Measurements from ENCODE around the gene PTPN20. TPM values are rescaled to one million over a fixed set of nuclear protein-coding genes. Genes with fewer than 3 reads are reported as not detected.

Gene PTPN20
- total RNA-seq, 1 donor from 2014 or later: 13.0 TPM

GRCh38 chr10:47008769-47009168 lies 97.5 kb downstream of the PTPN20 start:
- no peaks in the 10 kb centered on the region for H3K36me3 ChIP-seq
- H3K27me3 ChIP-seq (ENCODE audit: low read depth): peaks cover 5% of the 10 kb centered on the region
- intact Hi-C loops (cut with micrococcal nuclease): no loop called here
- H3K27ac ChIP-seq (replicated peaks): no peak overlapping the region
- no peak for TF ChIP-seq CTCF (IDR thresholded peaks at IDR 0.05; ENCODE audit: borderline replicate concordance)
- no peaks in the 10 kb centered on the region for H3K9me3 ChIP-seq (replicated peaks)
- no peak for DNase-seq
- no peaks in the 10 kb centered on the region for H3K4me1 ChIP-seq
- H3K4me3 ChIP-seq: no peak overlapping the region

DNA sequence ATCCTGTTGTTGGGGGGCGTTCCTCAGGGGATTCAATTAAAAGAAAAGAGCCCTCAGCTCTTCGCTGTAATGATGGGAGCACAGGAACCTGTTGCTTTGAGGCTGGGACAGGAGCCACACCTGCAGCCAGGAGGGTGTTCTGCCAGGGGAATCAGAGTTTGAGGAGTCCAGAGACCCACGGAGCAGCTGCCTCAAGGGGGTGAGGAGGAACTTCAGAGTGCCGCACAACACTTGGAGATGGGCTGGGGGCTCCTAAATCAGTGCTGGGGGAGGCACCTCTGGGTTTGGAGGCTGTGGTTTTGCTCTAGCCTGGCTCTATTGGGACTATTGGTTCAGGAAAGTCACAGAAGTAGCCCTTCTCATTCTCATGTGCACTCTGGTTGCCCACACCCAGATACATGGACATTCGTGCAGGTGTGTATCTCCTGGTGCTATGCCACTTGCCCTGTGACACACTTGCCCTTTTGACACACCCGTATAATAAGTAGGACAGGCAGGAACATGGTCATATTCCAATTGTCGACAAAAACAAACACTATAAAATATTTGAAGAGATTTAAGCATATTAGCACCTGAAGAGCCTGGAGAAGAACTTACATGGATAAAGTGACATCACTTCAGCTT lies 98.1 kb downstream of the PTPN20 start:
- intact Hi-C loops (cut with micrococcal nuclease): no loop called here
- Histone ChIP-seq H3K4me1 (no peaks in the 10 kb centered on the region), H3K9me3 (replicated peaks) (no peaks in the 10 kb centered on the region), H3K27ac (replicated peaks) (no peak overlapping the region), H3K27me3 (ENCODE audit: low read depth) (peaks cover 10% of the 10 kb centered on the region), H3K36me3 (no peaks in the 10 kb centered on the region), H3K4me3 (no peak overlapping the region)
- DNase-seq: no peak
- no peak for TF ChIP-seq CTCF (IDR thresholded peaks at IDR 0.05; ENCODE audit: borderline replicate concordance)

- intact Hi-C loops (cut with micrococcal nuclease): no loop called here
- H3K4me3 ChIP-seq: no peak overlapping the region
- no peak for DNase-seq
- no peaks in the 10 kb centered on the region for H3K36me3 ChIP-seq
- no peak overlapping the region for H3K27ac ChIP-seq (replicated peaks)
- no peaks in the 10 kb centered on the region for H3K9me3 ChIP-seq (replicated peaks)
- no peaks in the 10 kb centered on the region for H3K4me1 ChIP-seq
- no peak for TF ChIP-seq CTCF (IDR thresholded peaks at IDR 0.05; ENCODE audit: borderline replicate concordance)
- peaks cover 17% of the 10 kb centered on the region for H3K27me3 ChIP-seq (ENCODE audit: low read depth)
Measured at GRCh38 chr10:47010036-47010435, 98.8 kb downstream of the PTPN20 start.

- Histone ChIP-seq H3K9me3 (replicated peaks) (no peaks in the 10 kb centered on the region), H3K27me3 (ENCODE audit: low read depth) (peaks cover 24% of the 10 kb centered on the region), H3K4me1 (no peaks in the 10 kb centered on the region), H3K36me3 (no peaks in the 10 kb centered on the region), H3K4me3 (no peak overlapping the region), H3K27ac (replicated peaks) (no peak overlapping the region)
- TF ChIP-seq CTCF (IDR thresholded peaks at IDR 0.05; ENCODE audit: borderline replicate concordance): no peak
- no peak for DNase-seq
- intact Hi-C loops (cut with micrococcal nuclease): no loop called here
Measured at GRCh38 chr10:47012214-47012613, 101.0 kb downstream of the PTPN20 start.

- no peaks in the 10 kb centered on the region for H3K36me3 ChIP-seq
- no peaks in the 10 kb centered on the region for H3K9me3 ChIP-seq (replicated peaks)
- intact Hi-C loops (cut with micrococcal nuclease): no loop called here
- DNase-seq: no peak
- TF ChIP-seq CTCF (IDR thresholded peaks at IDR 0.05; ENCODE audit: borderline replicate concordance): no peak
- no peak overlapping the region for H3K27ac ChIP-seq (replicated peaks)
- H3K4me3 ChIP-seq: no peak overlapping the region
- H3K4me1 ChIP-seq: no peaks in the 10 kb centered on the region
- peaks cover 24% of the 10 kb centered on the region for H3K27me3 ChIP-seq (ENCODE audit: low read depth)
Measured at GRCh38 chr10:47013507-47014154, 102.4 kb downstream of the PTPN20 start.
